T-helper 2 cell treated with Interferon-gamma antibody and Interleukin-4, amounts not matched to agents 5 μg/mL and 100 μg/mL, for 36 hours (primary cell): ENCODE measurements around the gene BLID.

ENCODE experiments used
- DNase-seq: peaks from one replicate; pipeline ENCODE4 v3.0.0; 2021; ENCODE audit warnings: low spot score
- H3K27ac Mint-ChIP-seq: one replicate; pipeline ENCODE4 v1.8.0; 2021; ENCODE audit warnings: mild to moderate bottlenecking, mixed read lengths
- H3K27me3 Mint-ChIP-seq: one replicate; pipeline ENCODE4 v1.8.0; 2021; ENCODE audit warnings: low read depth, mixed read lengths
- H3K36me3 Mint-ChIP-seq: one replicate; pipeline ENCODE4 v1.8.0; 2021; ENCODE audit warnings: low read depth, mixed read lengths
- H3K4me1 Mint-ChIP-seq: one replicate; pipeline ENCODE4 v1.8.0; 2021; ENCODE audit warnings: low read depth, mixed read lengths
- H3K4me3 Mint-ChIP-seq: one replicate; pipeline ENCODE4 v1.8.0; 2022; ENCODE audit warnings: mild to moderate bottlenecking, moderate library complexity, mixed read lengths
- H3K9me3 Mint-ChIP-seq: one replicate; pipeline ENCODE4 v1.8.0; 2021; ENCODE audit warnings: mixed read lengths

Gene BLID

GRCh38 chr11:122126024-122126688, 10.1 kb upstream of the BLID start:
- Mint-ChIP-seq H3K4me3 (no peak overlapping the region), H3K36me3 (no peaks in the 10 kb centered on the region), H3K4me1 (no peaks in the 10 kb centered on the region), H3K27me3 (no peaks in the 10 kb centered on the region), H3K27ac (no peak overlapping the region), H3K9me3 (no peaks in the 10 kb centered on the region)
- no peak for DNase-seq

GRCh38 chr11:122123263-122123929, 7.4 kb upstream of the BLID start:
- Mint-ChIP-seq H3K4me3 (no peak overlapping the region), H3K36me3 (no peaks in the 10 kb centered on the region), H3K4me1 (no peaks in the 10 kb centered on the region), H3K27ac (no peak overlapping the region), H3K27me3 (no peaks in the 10 kb centered on the region), H3K9me3 (no peaks in the 10 kb centered on the region)
- no peak for DNase-seq

GRCh38 chr11:122122179-122122578, 6.2 kb upstream of the BLID start:
- no peak for DNase-seq
- no peaks in the 10 kb centered on the region for H3K27me3 Mint-ChIP-seq
- no peaks in the 10 kb centered on the region for H3K36me3 Mint-ChIP-seq
- no peak overlapping the region for H3K27ac Mint-ChIP-seq
- no peaks in the 10 kb centered on the region for H3K9me3 Mint-ChIP-seq
- no peak overlapping the region for H3K4me3 Mint-ChIP-seq
- H3K4me1 Mint-ChIP-seq = no peaks in the 10 kb centered on the region

- Mint-ChIP-seq H3K27me3 (no peaks in the 10 kb centered on the region), H3K9me3 (no peaks in the 10 kb centered on the region), H3K4me1 (no peaks in the 10 kb centered on the region), H3K4me3 (no peak overlapping the region), H3K36me3 (no peaks in the 10 kb centered on the region), H3K27ac (no peak overlapping the region)
- no peak for DNase-seq
Observed at GRCh38 chr11:122120096-122120495, 4.1 kb upstream of the BLID start.

GRCh38 chr11:122116591-122116990, 576 bp upstream of the BLID start:
- Mint-ChIP-seq H3K36me3 (no peaks in the 10 kb centered on the region), H3K4me1 (no peaks in the 10 kb centered on the region), H3K27me3 (no peaks in the 10 kb centered on the region), H3K27ac (no peak overlapping the region), H3K9me3 (no peaks in the 10 kb centered on the region), H3K4me3 (no peak overlapping the region)
- DNase-seq = no peak

- Mint-ChIP-seq H3K27me3 (no peaks in the 10 kb centered on the region), H3K27ac (no peak overlapping the region), H3K9me3 (no peaks in the 10 kb centered on the region), H3K36me3 (no peaks in the 10 kb centered on the region), H3K4me1 (no peaks in the 10 kb centered on the region), H3K4me3 (no peak overlapping the region)
- no peak for DNase-seq
Observed at GRCh38 chr11:122114976-122115375, 1.0 kb downstream of the BLID start.

GRCh38 chr11:122113836-122114825, 1.9 kb downstream of the BLID start:
- Mint-ChIP-seq H3K36me3 (no peaks in the 10 kb centered on the region), H3K9me3 (no peaks in the 10 kb centered on the region), H3K27me3 (no peaks in the 10 kb centered on the region), H3K27ac (no peak overlapping the region), H3K4me3 (no peak overlapping the region), H3K4me1 (no peaks in the 10 kb centered on the region)
- DNase-seq = no peak

- H3K4me3 Mint-ChIP-seq = no peak overlapping the region
- H3K36me3 Mint-ChIP-seq = no peaks in the 10 kb centered on the region
- H3K27me3 Mint-ChIP-seq = no peaks in the 10 kb centered on the region
- no peak for DNase-seq
- no peaks in the 10 kb centered on the region for H3K4me1 Mint-ChIP-seq
- H3K9me3 Mint-ChIP-seq = no peaks in the 10 kb centered on the region
- H3K27ac Mint-ChIP-seq = no peak overlapping the region
Observed at GRCh38 chr11:122112470-122113365, 3.3 kb downstream of the BLID start.

GRCh38 chr11:122109932-122110331, 6.1 kb downstream of the BLID start:
- Mint-ChIP-seq H3K27me3 (no peaks in the 10 kb centered on the region), H3K4me3 (no peak overlapping the region), H3K36me3 (no peaks in the 10 kb centered on the region), H3K9me3 (no peaks in the 10 kb centered on the region), H3K4me1 (no peaks in the 10 kb centered on the region), H3K27ac (no peak overlapping the region)
- no peak for DNase-seq

- Mint-ChIP-seq H3K4me3 (no peak overlapping the region), H3K36me3 (no peaks in the 10 kb centered on the region), H3K4me1 (no peaks in the 10 kb centered on the region), H3K9me3 (no peaks in the 10 kb centered on the region), H3K27ac (no peak overlapping the region), H3K27me3 (no peaks in the 10 kb centered on the region)
- DNase-seq = no peak
Observed at GRCh38 chr11:122108828-122109227, 7.2 kb downstream of the BLID start.

GRCh38 chr11:122108192-122108799, 7.7 kb downstream of the BLID start:
- no peaks in the 10 kb centered on the region for H3K4me1 Mint-ChIP-seq
- H3K27ac Mint-ChIP-seq = no peak overlapping the region
- H3K36me3 Mint-ChIP-seq = no peaks in the 10 kb centered on the region
- no peaks in the 10 kb centered on the region for H3K9me3 Mint-ChIP-seq
- DNase-seq = no peak
- H3K27me3 Mint-ChIP-seq = no peaks in the 10 kb centered on the region
- no peak overlapping the region for H3K4me3 Mint-ChIP-seq

- H3K4me1 Mint-ChIP-seq = no peaks in the 10 kb centered on the region
- no peaks in the 10 kb centered on the region for H3K27me3 Mint-ChIP-seq
- H3K27ac Mint-ChIP-seq = no peak overlapping the region
- H3K9me3 Mint-ChIP-seq = no peaks in the 10 kb centered on the region
- no peaks in the 10 kb centered on the region for H3K36me3 Mint-ChIP-seq
- H3K4me3 Mint-ChIP-seq = no peak overlapping the region
- no peak for DNase-seq
Observed at GRCh38 chr11:122107566-122107965, 8.4 kb downstream of the BLID start.

GRCh38 chr11:122107045-122107444, 9.0 kb downstream of the BLID start:
- Mint-ChIP-seq H3K36me3 (no peaks in the 10 kb centered on the region), H3K4me1 (no peaks in the 10 kb centered on the region), H3K27ac (no peak overlapping the region), H3K9me3 (no peaks in the 10 kb centered on the region), H3K27me3 (no peaks in the 10 kb centered on the region), H3K4me3 (no peak overlapping the region)
- no peak for DNase-seq
